ENCODE results near the gene SRP14.
"Not testable (repeated sequence)": the region's sequence is repeated elsewhere in the genome, so short reads cannot be mapped to it uniquely, and the experiment has no call there.

SRP14 gene

DNA sequence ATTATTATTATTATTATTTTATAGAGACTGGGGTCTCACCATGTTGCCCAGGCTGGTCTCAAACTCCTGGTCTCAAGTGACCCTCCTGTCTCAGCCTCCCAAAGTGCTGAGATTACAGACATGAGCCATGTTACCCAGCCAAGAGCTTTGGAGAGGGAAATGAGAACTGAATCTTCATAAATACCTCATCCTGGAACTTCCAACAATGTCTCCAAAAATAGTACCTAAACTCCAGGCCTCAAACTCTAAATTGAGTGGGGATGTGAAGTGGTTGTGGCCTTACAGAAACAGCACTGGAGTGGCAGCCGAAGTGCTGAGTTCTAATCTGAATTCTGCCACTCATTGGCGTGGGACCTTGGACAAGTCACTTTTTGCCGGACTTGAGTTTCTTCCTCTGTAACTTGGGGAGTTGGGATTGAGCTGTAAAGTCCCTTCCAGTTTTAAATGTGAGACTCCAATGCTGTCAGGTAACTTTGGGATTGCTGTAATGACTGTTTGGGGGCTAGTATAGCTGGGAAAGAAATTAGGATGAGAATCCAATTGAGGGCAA, 10.0 kb upstream of the SRP14 start:
- no peak for DNase-seq

GRCh38 chr15:40048211-40048792, 9.3 kb upstream of the SRP14 start:
- no peak for DNase-seq

- no peak for DNase-seq
These were observed 8.6 kb upstream of the SRP14 start for GRCh38 chr15:40047415-40048210.

- DNase-seq = no peak
These were observed 7.9 kb upstream of the SRP14 start for GRCh38 chr15:40046721-40047414.

- DNase-seq = no peak
These were observed 6.7 kb upstream of the SRP14 start for GRCh38 chr15:40045572-40046217.

GRCh38 chr15:40044717-40045571, 6.0 kb upstream of the SRP14 start:
- peak; percentile 91 for DNase-seq

DNA sequence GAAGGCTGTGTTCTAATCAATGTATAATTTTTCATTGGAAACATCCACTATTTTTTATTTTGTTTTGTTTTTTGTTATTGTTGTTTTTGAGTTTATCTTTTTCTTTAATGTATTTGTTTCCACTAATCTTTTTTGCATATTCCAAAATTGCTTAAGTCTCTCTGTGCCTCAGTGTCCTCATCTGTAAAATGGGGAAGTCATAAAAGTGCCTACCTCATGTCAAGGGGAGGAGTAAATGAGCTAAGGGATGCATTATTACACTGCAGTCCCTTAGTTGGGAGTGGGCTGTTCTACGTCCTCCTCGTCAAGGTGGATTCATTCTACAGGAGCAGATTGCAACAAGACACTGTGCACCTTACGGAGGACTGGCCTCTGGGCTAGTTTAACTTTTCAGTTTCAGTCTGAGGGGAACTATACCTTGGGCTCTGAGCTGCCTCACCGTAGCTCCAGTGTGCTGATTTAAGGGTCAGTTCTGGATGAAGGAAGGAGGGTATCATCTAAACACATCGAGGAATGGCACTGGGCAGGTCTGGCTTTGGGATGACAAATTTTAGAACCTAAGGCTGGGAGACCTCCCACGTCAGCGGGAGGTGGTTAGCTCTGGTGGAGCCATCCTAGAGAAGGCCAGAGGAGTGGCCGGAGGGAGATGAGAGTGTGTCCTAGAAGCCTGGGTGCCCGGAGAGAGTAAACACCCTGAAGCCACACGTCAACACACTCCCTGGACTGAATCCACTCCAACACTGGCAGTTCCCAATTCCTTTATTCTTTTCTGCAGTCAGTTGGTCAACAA, 5.1 kb upstream of the SRP14 start:
- DNase-seq = no peak

GRCh38 chr15:40042791-40043320, 3.9 kb upstream of the SRP14 start:
- no peak for DNase-seq

DNA sequence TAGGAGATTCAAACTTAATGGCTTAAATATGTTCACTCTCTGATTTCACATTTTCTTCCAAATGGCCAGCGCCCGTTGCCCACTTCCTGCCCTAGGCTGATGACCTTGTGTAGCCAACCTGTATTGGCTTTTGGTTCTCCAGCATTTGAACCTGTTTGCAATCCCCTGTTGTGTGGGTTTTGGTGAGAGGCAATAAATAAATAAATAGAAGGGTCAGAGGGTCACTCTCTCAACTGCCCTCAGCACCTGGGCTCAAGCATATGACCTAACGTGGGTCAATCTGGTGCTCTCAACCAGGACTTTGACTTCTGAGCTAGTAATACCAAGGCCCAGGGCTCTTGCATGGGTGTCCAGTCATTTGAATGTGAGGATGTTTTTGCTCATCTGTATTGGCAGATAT, 1.8 kb upstream of the SRP14 start:
- DNase-seq = no peak

- DNase-seq = no peak
These were observed 1.3 kb upstream of the SRP14 start for GRCh38 chr15:40040293-40040635.

DNA sequence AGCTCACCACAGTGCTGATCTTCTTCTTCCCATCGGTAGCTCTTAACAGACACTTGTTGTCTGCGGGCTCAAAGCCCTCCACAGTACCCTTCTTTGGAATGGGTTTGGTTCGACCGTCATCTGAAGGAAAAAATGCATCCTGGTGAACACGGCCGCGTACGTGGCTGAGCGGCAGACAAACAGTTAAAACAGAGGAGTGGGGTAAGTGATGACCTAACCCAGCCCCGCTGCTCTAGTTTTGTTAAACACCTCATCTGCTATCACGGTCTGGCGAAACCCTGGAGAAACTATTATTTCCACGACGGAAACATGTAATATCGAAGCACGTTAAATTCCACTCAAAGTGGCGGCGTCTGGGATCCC, 725 bp downstream of the SRP14 start:
- no peak for DNase-seq

DNA sequence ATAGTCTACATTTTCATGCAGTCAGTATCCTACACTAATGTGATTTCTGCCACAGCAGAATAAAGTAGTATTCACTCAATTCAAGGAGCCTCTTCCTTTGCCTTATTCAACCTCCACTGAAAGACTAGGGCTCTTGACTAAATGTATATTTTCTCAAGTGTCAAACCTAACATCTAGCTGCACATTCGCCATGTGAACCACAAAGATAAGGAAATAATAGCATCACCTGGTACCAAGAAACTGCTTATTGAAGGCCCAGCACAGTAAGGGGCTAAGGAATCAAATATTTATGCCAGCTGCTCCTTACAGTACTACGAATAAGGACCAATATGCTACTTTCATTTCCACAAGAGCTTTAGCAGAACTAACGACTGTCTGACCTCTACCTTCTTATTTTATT, 1.3 kb downstream of the SRP14 start:
- no peak for DNase-seq

- DNase-seq = not testable (repeated sequence)
These were observed 3.8 kb downstream of the SRP14 start for GRCh38 chr15:40035182-40035581.

GRCh38 chr15:40034186-40034946, 4.6 kb downstream of the SRP14 start:
- DNase-seq = no peak

GRCh38 chr15:40032125-40032839, 6.7 kb downstream of the SRP14 start:
- no peak for DNase-seq

DNA sequence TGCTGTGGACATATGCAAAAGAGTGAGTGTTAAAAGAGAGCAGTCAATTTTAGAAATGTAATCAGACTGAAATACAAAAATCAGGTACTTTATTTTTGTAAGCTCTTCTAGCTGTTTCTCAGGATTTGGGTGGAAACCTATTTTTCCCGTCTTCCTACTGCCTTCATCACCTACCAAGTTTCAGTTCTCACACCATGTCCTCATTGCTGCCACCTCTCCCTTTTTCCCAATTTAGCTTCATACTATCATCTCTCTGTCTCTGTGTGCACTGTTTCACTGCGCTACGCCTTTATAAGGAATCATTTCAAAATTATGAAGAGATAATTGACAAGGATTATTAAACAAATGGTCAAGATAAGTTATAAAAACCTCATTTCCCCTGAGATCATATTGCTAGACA, 7.7 kb downstream of the SRP14 start:
- no peak for DNase-seq

GRCh38 chr15:40029979-40030893, 8.7 kb downstream of the SRP14 start:
- no peak for DNase-seq

GRCh38 chr15:40028853-40029252, 10.1 kb downstream of the SRP14 start:
- DNase-seq = no peak

GRCh38 chr15:40028193-40028592, 10.8 kb downstream of the SRP14 start:
- DNase-seq = no peak
